Measurements from ENCODE around the gene STMP1.

Gene STMP1

GRCh38 chr7:135710417-135711138 is 48.3 kb downstream of the STMP1 start:
- TF ChIP-seq FOXP2 (optimal IDR thresholded peaks at IDR 0.05; ENCODE audit: borderline replicate concordance, extremely low read depth, extremely low read length, insufficient read depth) (no peak), SIN3A (IDR thresholded peaks at IDR 0.05; ENCODE audit: borderline replicate concordance, insufficient read depth, low read length) (no peak), POLR2AphosphoS5 (IDR thresholded peaks at IDR 0.05; ENCODE audit: low read depth, low read length) (no peak), TAF1 (IDR thresholded peaks at IDR 0.05; ENCODE audit: borderline replicate concordance, insufficient read depth, low read length) (no peak)
- TF ChIP-seq, protein P1, sequence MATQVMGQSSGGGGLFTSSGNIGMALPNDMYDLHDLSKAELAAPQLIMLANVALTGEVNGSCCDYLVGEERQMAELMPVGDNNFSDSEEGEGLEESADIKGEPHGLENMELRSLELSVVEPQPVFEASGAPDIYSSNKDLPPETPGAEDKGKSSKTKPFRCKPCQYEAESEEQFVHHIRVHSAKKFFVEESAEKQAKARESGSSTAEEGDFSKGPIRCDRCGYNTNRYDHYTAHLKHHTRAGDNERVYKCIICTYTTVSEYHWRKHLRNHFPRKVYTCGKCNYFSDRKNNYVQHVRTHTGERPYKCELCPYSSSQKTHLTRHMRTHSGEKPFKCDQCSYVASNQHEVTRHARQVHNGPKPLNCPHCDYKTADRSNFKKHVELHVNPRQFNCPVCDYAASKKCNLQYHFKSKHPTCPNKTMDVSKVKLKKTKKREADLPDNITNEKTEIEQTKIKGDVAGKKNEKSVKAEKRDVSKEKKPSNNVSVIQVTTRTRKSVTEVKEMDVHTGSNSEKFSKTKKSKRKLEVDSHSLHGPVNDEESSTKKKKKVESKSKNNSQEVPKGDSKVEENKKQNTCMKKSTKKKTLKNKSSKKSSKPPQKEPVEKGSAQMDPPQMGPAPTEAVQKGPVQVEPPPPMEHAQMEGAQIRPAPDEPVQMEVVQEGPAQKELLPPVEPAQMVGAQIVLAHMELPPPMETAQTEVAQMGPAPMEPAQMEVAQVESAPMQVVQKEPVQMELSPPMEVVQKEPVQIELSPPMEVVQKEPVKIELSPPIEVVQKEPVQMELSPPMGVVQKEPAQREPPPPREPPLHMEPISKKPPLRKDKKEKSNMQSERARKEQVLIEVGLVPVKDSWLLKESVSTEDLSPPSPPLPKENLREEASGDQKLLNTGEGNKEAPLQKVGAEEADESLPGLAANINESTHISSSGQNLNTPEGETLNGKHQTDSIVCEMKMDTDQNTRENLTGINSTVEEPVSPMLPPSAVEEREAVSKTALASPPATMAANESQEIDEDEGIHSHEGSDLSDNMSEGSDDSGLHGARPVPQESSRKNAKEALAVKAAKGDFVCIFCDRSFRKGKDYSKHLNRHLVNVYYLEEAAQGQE (IDR thresholded peaks at IDR 0.05; ENCODE audit: insufficient read depth in 1 of 2, low read depth in 2 of 2, low read length in 2 of 2): no peak

DNA sequence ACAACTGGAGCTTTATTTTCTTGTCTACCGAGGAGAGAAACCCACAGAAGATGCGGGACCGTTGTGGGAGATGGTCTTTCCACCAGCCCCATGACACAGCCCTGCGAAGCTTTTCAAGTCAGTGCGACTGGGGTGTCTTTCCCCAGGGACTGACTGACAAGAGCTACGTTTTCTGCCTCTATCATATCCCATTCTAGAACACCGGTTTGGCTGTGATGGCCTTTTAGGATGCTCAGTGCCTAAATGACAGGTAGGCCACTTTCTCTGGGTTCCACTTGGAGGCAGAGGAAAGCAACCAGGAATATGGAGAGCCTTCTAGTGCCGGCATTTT is 48.8 kb downstream of the STMP1 start:
- TF ChIP-seq TAF1 (IDR thresholded peaks at IDR 0.05; ENCODE audit: borderline replicate concordance, insufficient read depth, low read length) (no peak), POLR2AphosphoS5 (IDR thresholded peaks at IDR 0.05; ENCODE audit: low read depth, low read length) (no peak), SIN3A (IDR thresholded peaks at IDR 0.05; ENCODE audit: borderline replicate concordance, insufficient read depth, low read length) (no peak), FOXP2 (optimal IDR thresholded peaks at IDR 0.05; ENCODE audit: borderline replicate concordance, extremely low read depth, extremely low read length, insufficient read depth) (no peak)
- TF ChIP-seq, protein P1 (IDR thresholded peaks at IDR 0.05; ENCODE audit: insufficient read depth in 1 of 2, low read depth in 2 of 2, low read length in 2 of 2): no peak

DNA sequence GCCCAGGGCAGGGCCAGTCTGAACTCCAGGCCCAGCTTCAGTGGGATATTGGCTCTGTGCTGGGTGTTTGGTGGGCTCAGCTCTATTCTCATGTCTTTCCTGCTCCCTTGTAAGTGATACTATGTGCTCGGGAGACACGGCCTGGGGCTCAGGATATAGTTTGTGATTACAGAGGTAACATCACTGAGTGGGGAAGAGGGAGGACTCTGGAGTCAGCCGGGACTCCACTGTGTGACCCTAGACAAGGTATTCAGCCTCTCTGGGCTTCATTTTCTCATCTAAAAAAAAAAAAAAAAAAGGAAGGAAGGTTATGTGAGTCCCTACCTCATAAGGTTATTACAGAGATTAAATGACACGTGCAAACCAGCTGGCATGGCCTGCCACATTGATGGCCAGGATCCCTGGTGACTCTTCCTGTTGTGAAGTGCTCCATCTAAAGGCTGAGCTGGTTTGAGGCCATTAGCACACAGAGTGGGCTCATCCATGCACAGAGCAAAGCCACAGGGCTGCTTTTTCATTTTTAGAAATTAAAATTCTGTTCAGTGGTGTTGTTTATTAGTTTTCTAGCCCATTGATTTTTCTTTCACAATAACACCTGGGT is 50.0 kb downstream of the STMP1 start:
- TF ChIP-seq POLR2AphosphoS5 (IDR thresholded peaks at IDR 0.05; ENCODE audit: low read depth, low read length) (no peak), SIN3A (IDR thresholded peaks at IDR 0.05; ENCODE audit: borderline replicate concordance, insufficient read depth, low read length) (no peak), FOXP2 (optimal IDR thresholded peaks at IDR 0.05; ENCODE audit: borderline replicate concordance, extremely low read depth, extremely low read length, insufficient read depth) (no peak), TAF1 (IDR thresholded peaks at IDR 0.05; ENCODE audit: borderline replicate concordance, insufficient read depth, low read length) (no peak)
- TF ChIP-seq, protein P1 (IDR thresholded peaks at IDR 0.05; ENCODE audit: insufficient read depth in 1 of 2, low read depth in 2 of 2, low read length in 2 of 2): no peak

- TF ChIP-seq, protein P1 (IDR thresholded peaks at IDR 0.05; ENCODE audit: insufficient read depth in 1 of 2, low read depth in 2 of 2, low read length in 2 of 2): no peak
- TF ChIP-seq POLR2AphosphoS5 (IDR thresholded peaks at IDR 0.05; ENCODE audit: low read depth, low read length) (no peak), FOXP2 (optimal IDR thresholded peaks at IDR 0.05; ENCODE audit: borderline replicate concordance, extremely low read depth, extremely low read length, insufficient read depth) (no peak), SIN3A (IDR thresholded peaks at IDR 0.05; ENCODE audit: borderline replicate concordance, insufficient read depth, low read length) (no peak), TAF1 (IDR thresholded peaks at IDR 0.05; ENCODE audit: borderline replicate concordance, insufficient read depth, low read length) (no peak)
These were observed 50.5 kb downstream of the STMP1 start for GRCh38 chr7:135712796-135713195.

All from PFSK-1 (cell line).